Astrocyte (in vitro differentiated cells and primary cell): Measurements from ENCODE around the gene TRIM16. TPM values are rescaled to one million over a fixed set of nuclear protein-coding genes. Genes with fewer than 3 reads are reported as not detected.
"Not testable (repeated sequence)": the region's sequence is repeated elsewhere in the genome, so short reads cannot be mapped to it uniquely, and the experiment has no call there.

Experiments used
- DNase-seq: peaks from one replicate; pipeline ENCODE4 v3.0.0-alpha.2; 2010; ENCODE audit warnings: low read depth
- FAIRE-seq: peaks from 2 replicates; lab custom pipeline; 2011; peaks lifted over from hg19 to GRCh38; lab: Jason Lieb, UNC
- H2AFZ ChIP-seq: 2 replicates; pipeline ENCODE4 v1.6.0; 2012; ENCODE audit warnings: low read depth, low read length, inconsistent platforms
- H3K27ac ChIP-seq: 2 replicates; pipeline ENCODE4 v1.5.1; 2011; ENCODE audit warnings: low read depth, low read length, inconsistent platforms
- H3K27me3 ChIP-seq: 2 replicates; pipeline ENCODE4 v1.6.0; 2011; ENCODE audit warnings: low read length, inconsistent platforms; ENCODE audit not compliant: insufficient read depth
- H3K36me3 ChIP-seq: 2 replicates; pipeline ENCODE4 v1.5.1; 2011; ENCODE audit warnings: low read length, inconsistent platforms; ENCODE audit not compliant: insufficient read depth
- H3K4me1 ChIP-seq: 2 replicates; pipeline ENCODE4 v1.5.1; 2011; ENCODE audit warnings: low read length, inconsistent platforms; ENCODE audit not compliant: insufficient read depth
- H3K4me2 ChIP-seq: 2 replicates; pipeline ENCODE4 v1.6.0; 2012; ENCODE audit warnings: low read length, inconsistent platforms
- H3K4me3 ChIP-seq: 2 replicates; pipeline ENCODE4 v1.5.1; 2011; ENCODE audit warnings: low read depth, mild to moderate bottlenecking, low read length, inconsistent platforms; ENCODE audit not compliant: insufficient read depth
- H3K79me2 ChIP-seq: 2 replicates; pipeline ENCODE4 v1.6.0; 2012; ENCODE audit warnings: mild to moderate bottlenecking, low read length, inconsistent platforms; ENCODE audit not compliant: insufficient read depth
- H3K9ac ChIP-seq: 2 replicates; pipeline ENCODE4 v1.6.0; 2012; ENCODE audit warnings: mild to moderate bottlenecking, low read length, inconsistent platforms
- H3K9me3 ChIP-seq: 2 replicates; pipeline ENCODE4 v1.5.1; 2012; ENCODE audit warnings: low read depth, mild to moderate bottlenecking, low read length, inconsistent platforms; ENCODE audit not compliant: insufficient read depth
- H4K20me1 ChIP-seq: 2 replicates; pipeline ENCODE4 v1.6.0; 2012; ENCODE audit warnings: low read length, inconsistent platforms; ENCODE audit not compliant: insufficient read depth
- H3K27ac Mint-ChIP-seq: one replicate; pipeline ENCODE4 v1.8.0; 2021; ENCODE audit warnings: mild to moderate bottlenecking, mixed read lengths; ENCODE audit not compliant: unreplicated experiment
- H3K27me3 Mint-ChIP-seq: one replicate; pipeline ENCODE4 v1.8.0; 2021; ENCODE audit warnings: low read depth, mixed read lengths; ENCODE audit not compliant: unreplicated experiment
- H3K36me3 Mint-ChIP-seq: one replicate; pipeline ENCODE4 v1.8.0; 2021; ENCODE audit warnings: low read depth, mixed read lengths; ENCODE audit not compliant: unreplicated experiment
- H3K4me1 Mint-ChIP-seq: one replicate; pipeline ENCODE4 v1.8.0; 2021; ENCODE audit warnings: low read depth, mixed read lengths; ENCODE audit not compliant: unreplicated experiment
- H3K4me3 Mint-ChIP-seq: one replicate; pipeline ENCODE4 v1.8.0; 2021; ENCODE audit warnings: mild to moderate bottlenecking, moderate library complexity, mixed read lengths; ENCODE audit not compliant: unreplicated experiment
- H3K9me3 Mint-ChIP-seq: one replicate; pipeline ENCODE4 v1.8.0; 2021; ENCODE audit warnings: mild to moderate bottlenecking, mixed read lengths; ENCODE audit not compliant: unreplicated experiment
- total RNA-seq: library from RNA; stranded (reverse); gene quantifications from 2 replicates; pipeline ENCODE4 v1.2.1, GENCODE V29; 2021

Gene TRIM16
- total RNA-seq, 1 donor from 2014 or later = 44.8 TPM

GRCh38 chr17:15622124-15622523, 62.0 kb downstream of the TRIM16 start:
- DNase-seq, H3K9ac ChIP-seq, H3K4me2 ChIP-seq, H3K4me1 ChIP-seq, H3K4me1 Mint-ChIP-seq, H3K4me3 Mint-ChIP-seq, H3K9me3 Mint-ChIP-seq, H3K79me2 ChIP-seq, H3K27ac Mint-ChIP-seq, H3K4me3 ChIP-seq, H3K27ac ChIP-seq, H3K36me3 Mint-ChIP-seq, H3K27me3 ChIP-seq, H2AFZ ChIP-seq, H3K36me3 ChIP-seq, H3K27me3 Mint-ChIP-seq, FAIRE-seq, H4K20me1 ChIP-seq, H3K9me3 ChIP-seq: not testable (repeated sequence)

GRCh38 chr17:15619331-15620058, 64.6 kb downstream of the TRIM16 start, which contains the start of gene FBXW10B:
FBXW10B (minus strand) TSS chr17:15619704; CDS start chr17:15619512, 192 bp downstream.
- not testable (repeated sequence) for H3K27ac ChIP-seq, H3K9me3 ChIP-seq, H3K27ac Mint-ChIP-seq, H3K27me3 Mint-ChIP-seq, H3K9ac ChIP-seq, H3K36me3 ChIP-seq, H3K79me2 ChIP-seq, H3K9me3 Mint-ChIP-seq, H3K4me3 Mint-ChIP-seq, H3K36me3 Mint-ChIP-seq, H3K4me3 ChIP-seq, H3K27me3 ChIP-seq, H3K4me1 Mint-ChIP-seq, H2AFZ ChIP-seq, H4K20me1 ChIP-seq, H3K4me1 ChIP-seq, DNase-seq
- H3K4me2 ChIP-seq = peak within 1 kb of the TSS; percentile 63
- FAIRE-seq = peak; percentile 77

DNA sequence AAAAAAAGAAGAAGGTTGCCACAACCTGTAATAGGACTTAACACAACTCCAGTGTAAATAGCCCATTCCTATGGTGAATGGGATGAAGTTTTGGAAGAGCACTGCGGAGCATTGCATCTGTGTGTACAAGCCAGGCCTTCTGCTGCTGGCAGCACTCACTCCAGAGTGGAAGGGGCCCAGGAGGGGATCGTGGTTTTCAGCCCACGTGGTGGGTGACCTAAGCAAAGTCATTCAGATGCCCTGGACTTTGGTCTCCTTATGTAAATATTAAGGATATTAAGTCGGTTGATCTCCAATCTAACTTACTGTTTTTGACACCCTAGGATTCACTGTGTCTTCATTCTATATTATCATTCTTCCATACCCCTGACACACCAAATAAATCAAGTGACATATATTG, 67.3 kb downstream of the TRIM16 start:
- not testable (repeated sequence) for H3K4me3 Mint-ChIP-seq, H3K9me3 Mint-ChIP-seq, FAIRE-seq

GRCh38 chr17:15615850-15616249, 68.3 kb downstream of the TRIM16 start:
- not testable (repeated sequence) for H2AFZ ChIP-seq, FAIRE-seq, H3K9me3 Mint-ChIP-seq, H3K27ac Mint-ChIP-seq, H3K9me3 ChIP-seq, H3K4me3 Mint-ChIP-seq, H3K36me3 ChIP-seq, DNase-seq, H3K27me3 ChIP-seq, H4K20me1 ChIP-seq, H3K4me1 ChIP-seq, H3K9ac ChIP-seq, H3K36me3 Mint-ChIP-seq, H3K27ac ChIP-seq, H3K79me2 ChIP-seq, H3K4me2 ChIP-seq, H3K4me1 Mint-ChIP-seq, H3K4me3 ChIP-seq, H3K27me3 Mint-ChIP-seq

More for the DNA sequence above, 67.3 kb downstream of the TRIM16 start:
- H3K4me1 Mint-ChIP-seq, H3K27me3 Mint-ChIP-seq, H3K36me3 Mint-ChIP-seq, H3K4me2 ChIP-seq, H3K27ac ChIP-seq, H3K9me3 ChIP-seq, H3K36me3 ChIP-seq, H4K20me1 ChIP-seq, H2AFZ ChIP-seq, H3K4me1 ChIP-seq, H3K9ac ChIP-seq, H3K27ac Mint-ChIP-seq, H3K4me3 ChIP-seq, DNase-seq, H3K27me3 ChIP-seq, H3K79me2 ChIP-seq: not testable (repeated sequence)

DNA sequence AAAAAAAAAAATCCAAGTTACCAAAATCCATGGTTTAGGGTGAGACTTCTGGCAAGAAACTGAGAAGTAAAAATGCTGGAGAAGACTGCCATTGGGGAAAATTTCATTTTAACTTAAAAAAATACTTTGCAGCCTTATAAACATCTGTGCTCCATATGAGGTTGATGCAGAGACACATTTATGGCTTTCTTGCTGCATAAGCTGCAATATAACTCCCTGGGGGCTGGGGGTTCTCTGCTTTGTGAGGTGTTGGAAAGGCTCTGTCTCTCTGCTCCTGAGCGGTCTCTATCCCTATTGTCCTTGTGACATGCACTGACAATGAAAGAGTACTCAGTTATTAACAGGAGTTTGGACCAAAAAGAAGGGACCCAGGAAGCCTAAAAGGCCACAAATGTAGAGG, 71.0 kb downstream of the TRIM16 start:
- H3K27me3 Mint-ChIP-seq, H3K27me3 ChIP-seq, H2AFZ ChIP-seq, H3K9me3 ChIP-seq, H3K36me3 Mint-ChIP-seq, H3K27ac ChIP-seq, H3K9ac ChIP-seq, H3K4me2 ChIP-seq, H3K79me2 ChIP-seq, H3K4me1 Mint-ChIP-seq, H3K36me3 ChIP-seq, H3K4me3 Mint-ChIP-seq, H4K20me1 ChIP-seq, DNase-seq, H3K27ac Mint-ChIP-seq, FAIRE-seq, H3K4me1 ChIP-seq, H3K9me3 Mint-ChIP-seq, H3K4me3 ChIP-seq: not testable (repeated sequence)

DNA sequence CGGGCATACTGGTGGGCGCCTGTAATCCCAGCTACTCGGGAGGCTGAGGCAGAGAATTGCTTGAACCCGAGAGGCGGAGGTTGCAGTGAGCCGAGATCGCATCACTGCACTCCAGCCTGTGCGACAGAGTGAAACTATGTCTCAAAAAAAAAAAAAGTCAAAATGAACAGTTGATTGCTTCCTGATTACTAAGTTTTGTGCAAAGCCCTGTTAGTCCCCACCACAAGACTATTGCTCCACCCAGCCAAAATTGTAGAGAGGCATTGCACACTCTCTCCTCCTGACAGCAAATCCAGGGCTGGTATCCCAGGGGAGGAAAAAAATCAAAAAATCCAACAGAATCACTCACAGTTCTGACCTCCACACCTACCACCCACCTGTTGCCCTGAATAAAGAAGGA, 91.2 kb downstream of the TRIM16 start:
- not testable (repeated sequence) for H3K9ac ChIP-seq, H3K27ac ChIP-seq, H3K36me3 Mint-ChIP-seq, H3K4me2 ChIP-seq, H3K4me3 Mint-ChIP-seq, H3K9me3 ChIP-seq, H3K27me3 ChIP-seq, DNase-seq, H3K36me3 ChIP-seq, H3K27ac Mint-ChIP-seq, H4K20me1 ChIP-seq, H3K27me3 Mint-ChIP-seq, H3K4me3 ChIP-seq, H3K79me2 ChIP-seq, H3K9me3 Mint-ChIP-seq, H3K4me1 Mint-ChIP-seq, H3K4me1 ChIP-seq, H2AFZ ChIP-seq, FAIRE-seq
